ENCODE data around the gene IDI1. TPM values are rescaled to one million over a fixed set of nuclear protein-coding genes. Genes with fewer than 3 reads are reported as not detected.
A peak's percentile ranks its signal among the peaks of the same experiment; 100 is the strongest.

The IDI1 gene
- total and polyA plus RNA-seq, 11 donors = 9.1 to 44.8 (median 18.4) TPM

GRCh38 chr10:1036341-1036791 is 12.6 kb downstream of the IDI1 start:
- WGBS, 4 donors = 70 to 73% (median 71%) methylated on average over 13 to 14 of the region's 14 CpGs
- DNase-seq (no peak), ATAC-seq (peak in 1 of 4 donors; percentile 46)
- Histone ChIP-seq H3K4me3 (no peak overlapping the region), H3K9me3 (no peaks in the 10 kb centered on the region), H3K36me3 (peaks cover 0 to 47% (median 38%) of the 10 kb centered on the region in 9 donors), H3K27me3 (no peaks in the 10 kb centered on the region), H3K27ac (no peak overlapping the region), H3K4me1 (peaks cover 0 to 11% (median 0%) of the 10 kb centered on the region in 12 donors)
- no peak for TF ChIP-seq POLR2A (IDR thresholded peaks at IDR 0.05)
- no peak for TF ChIP-seq CTCF (IDR thresholded peaks at IDR 0.05)
- intact Hi-C loops (cut with DNase I) = no loop called here

GRCh38 chr10:1035201-1035600 is 13.7 kb downstream of the IDI1 start:
- Histone ChIP-seq H3K36me3 (peaks cover 0 to 35% (median 27%) of the 10 kb centered on the region in 9 donors), H3K4me3 (no peak overlapping the region), H3K9me3 (no peaks in the 10 kb centered on the region), H3K27me3 (no peaks in the 10 kb centered on the region), H3K4me1 (peaks cover 0 to 11% (median 0%) of the 10 kb centered on the region in 12 donors), H3K27ac (peak overlapping the region in 1 of 12 donors; percentile 19)
- ATAC-seq = no peak
- no peak for TF ChIP-seq CTCF (IDR thresholded peaks at IDR 0.05)
- TF ChIP-seq POLR2A (IDR thresholded peaks at IDR 0.05) = no peak
- no peak for DNase-seq
- 80 to 85% (median 83%) methylated on average over 6 of the region's 6 CpGs for WGBS, 4 donors
- intact Hi-C loops (cut with DNase I) = no loop called here

DNA sequence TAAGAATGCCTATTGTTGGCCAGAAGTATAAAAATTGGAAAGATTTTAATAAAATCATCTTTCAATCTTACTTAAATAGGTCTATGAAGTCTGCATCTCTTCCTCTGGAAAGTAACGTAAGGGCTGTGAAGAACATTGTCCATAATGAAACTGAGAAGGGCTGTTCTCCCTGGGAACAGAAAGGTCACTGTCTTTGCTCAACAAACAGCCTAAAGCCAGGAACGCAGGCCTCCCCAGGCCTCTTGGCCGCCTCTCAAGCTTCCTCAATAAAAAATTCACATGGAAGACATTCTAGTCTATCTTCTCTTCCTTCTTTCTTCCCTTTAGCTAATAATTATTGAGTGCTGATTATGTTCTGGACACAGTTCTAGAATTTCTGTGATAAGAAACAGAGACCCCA is 14.2 kb downstream of the IDI1 start:
- H3K27me3 ChIP-seq = no peaks in the 10 kb centered on the region
- H3K27ac ChIP-seq = no peak overlapping the region
- no peaks in the 10 kb centered on the region for H3K9me3 ChIP-seq
- ATAC-seq = no peak
- DNase-seq = no peak
- H3K4me3 ChIP-seq = no peak overlapping the region
- intact Hi-C loops (cut with DNase I) = no loop called here
- H3K4me1 ChIP-seq = peaks cover 0 to 11% (median 0%) of the 10 kb centered on the region in 12 donors
- WGBS, 4 donors = 83 to 89% (median 87%) methylated on average over 3 of the region's 3 CpGs
- H3K36me3 ChIP-seq = peaks cover 0 to 31% (median 22%) of the 10 kb centered on the region in 9 donors
- TF ChIP-seq POLR2A (IDR thresholded peaks at IDR 0.05) (no peak), CTCF (IDR thresholded peaks at IDR 0.05) (no peak)

GRCh38 chr10:1033601-1034000 is 15.3 kb downstream of the IDI1 start:
- H3K27ac ChIP-seq = peak overlapping the region in 5 of 12 donors; percentile 6 to 47 (median 27)
- H3K4me1 ChIP-seq = peaks cover 0 to 14% (median 0%) of the 10 kb centered on the region in 12 donors
- intact Hi-C loops (cut with DNase I) = no loop called here
- no peaks in the 10 kb centered on the region for H3K9me3 ChIP-seq
- peaks cover 0 to 23% (median 19%) of the 10 kb centered on the region in 9 donors for H3K36me3 ChIP-seq
- ATAC-seq (peak; percentile 54 to 82 (median 78)), DNase-seq (peak in 1 of 5 donors; percentile 47)
- H3K27me3 ChIP-seq = no peaks in the 10 kb centered on the region
- TF ChIP-seq POLR2A (IDR thresholded peaks at IDR 0.05) (no peak), CTCF (IDR thresholded peaks at IDR 0.05) (no peak)
- WGBS, 4 donors = 54 to 58% (median 56%) methylated on average over 1 of the region's 1 CpG
- no peak overlapping the region for H3K4me3 ChIP-seq
